Liver (tissue), 9 donors: ENCODE data around the gene LRRC75B. TPM values are rescaled to one million over a fixed set of nuclear protein-coding genes. Genes with fewer than 3 reads are reported as not detected.
A peak's percentile ranks its signal among the peaks of the same experiment; 100 is the strongest.

Experiments
- DNase-seq: peaks from one replicate; pipeline ENCODE4 v3.0.0-alpha.2; 2017; ENCODE audit warnings: low spot score
- H3K27ac ChIP-seq, 2 donors: one replicate each; pipeline ENCODE4 v1.7.0; 2013; ENCODE audit warnings: inconsistent platforms in 2 of 2, low read length in 2 of 2, control low read depth in 1 of 2, low read depth in 1 of 2, mild to moderate bottlenecking in 1 of 2
- H3K27me3 ChIP-seq, 4 donors: one replicate each; pipeline versions ENCODE4 v1.6.1 to v1.7.0; 2013; ENCODE audit warnings: low read length in 3 of 4, inconsistent platforms in 1 of 4, mild to moderate bottlenecking in 1 of 4, moderate library complexity in 1 of 4; ENCODE audit not compliant: control insufficient read depth in 4 of 4, insufficient read depth in 4 of 4
- H3K36me3 ChIP-seq, 4 donors: one replicate each; pipeline versions ENCODE4 v1.6.1 to v1.7.0; 2013; ENCODE audit warnings: low read length in 3 of 4, mild to moderate bottlenecking in 3 of 4, low read depth in 1 of 4, moderate library complexity in 1 of 4; ENCODE audit not compliant: control insufficient read depth in 4 of 4, insufficient read depth in 3 of 4
- H3K4me1 ChIP-seq, 4 donors: one replicate each; pipeline versions ENCODE4 v1.6.1 to v1.7.0; 2013; ENCODE audit warnings: low read length in 3 of 4, mild to moderate bottlenecking in 3 of 4, moderate library complexity in 1 of 4; ENCODE audit not compliant: control insufficient read depth in 4 of 4, insufficient read depth in 4 of 4
- H3K4me3 ChIP-seq, 3 donors: one replicate each; pipeline versions ENCODE4 v1.6.1 to v1.7.0; 2013; ENCODE audit warnings: low read length in 3 of 3, control low read depth in 1 of 3, low read depth in 1 of 3, mild to moderate bottlenecking in 1 of 3
- H3K9ac ChIP-seq, 2 donors: one replicate each; pipeline ENCODE4 v1.7.0; 2013; ENCODE audit warnings: low read length in 2 of 2, mild to moderate bottlenecking in 2 of 2, moderate library complexity in 2 of 2, control low read depth in 1 of 2, low read depth in 1 of 2
- H3K9me3 ChIP-seq, 4 donors: one replicate each; pipeline versions ENCODE4 v1.6.1 to v1.7.0; 2013; ENCODE audit warnings: low read length in 3 of 4; ENCODE audit not compliant: control insufficient read depth in 4 of 4
- EGR1 ChIP-seq, 2 donors: IDR thresholded peaks; 2 replicates each; pipeline ENCODE4 v1.6.1; 2016 to 2018; ENCODE audit warnings: antibody characterized with exemption in 2 of 2, low read depth in 2 of 2
- FOXA1 ChIP-seq: IDR thresholded peaks from 2 replicates; pipeline ENCODE4 v1.6.1; 2016; ENCODE audit warnings: antibody characterized with exemption
- FOXA2 ChIP-seq: IDR thresholded peaks from 2 replicates; pipeline ENCODE4 v1.6.1; 2016; ENCODE audit warnings: antibody characterized with exemption
- GABPA ChIP-seq, 2 donors: IDR thresholded peaks in 1 of 2; conservative IDR thresholded peaks in 1 of 2; 2 replicates each; pipeline ENCODE4 v1.6.1; 2016; ENCODE audit warnings: antibody characterized with exemption in 2 of 2, mild to moderate bottlenecking in 1 of 2, moderate library complexity in 1 of 2
- HNF4A ChIP-seq, 2 donors: conservative IDR thresholded peaks; 2 replicates each; pipeline ENCODE4 v1.6.1; 2016; ENCODE audit warnings: antibody characterized with exemption in 2 of 2, mild to moderate bottlenecking in 2 of 2
- HNF4G ChIP-seq: IDR thresholded peaks from 2 replicates; pipeline ENCODE4 v1.6.1; 2016; ENCODE audit warnings: antibody characterized with exemption
- JUND ChIP-seq, 2 donors: IDR thresholded peaks; 2 replicates each; pipeline ENCODE4 v1.6.1; 2016; ENCODE audit warnings: antibody characterized with exemption in 2 of 2
- NR2F2 ChIP-seq: IDR thresholded peaks from 2 replicates; pipeline ENCODE4 v1.6.1; 2016; ENCODE audit warnings: antibody characterized with exemption
- RAD21 ChIP-seq, 2 donors: IDR thresholded peaks; 2 replicates each; pipeline ENCODE4 v1.6.1; 2016; ENCODE audit warnings: antibody characterized with exemption in 2 of 2, mild to moderate bottlenecking in 2 of 2
- RXRA ChIP-seq, 2 donors: IDR thresholded peaks; 2 replicates each; pipeline ENCODE4 v1.6.1; 2017 to 2018; ENCODE audit warnings: antibody characterized with exemption in 2 of 2, mild to moderate bottlenecking in 1 of 2
- SP1 ChIP-seq: IDR thresholded peaks from 2 replicates; pipeline ENCODE4 v1.6.1; 2018; ENCODE audit warnings: antibody characterized with exemption, mild to moderate bottlenecking
- TAF1 ChIP-seq: conservative IDR thresholded peaks from 2 replicates; pipeline ENCODE4 v1.6.1; 2016; ENCODE audit warnings: antibody characterized with exemption, mild to moderate bottlenecking
- YY1 ChIP-seq: IDR thresholded peaks from 2 replicates; pipeline ENCODE4 v1.6.1; 2016; ENCODE audit warnings: antibody characterized with exemption, mild to moderate bottlenecking
- WGBS: extraction: QIAGEN DNeasy Blood & Tissue Kit; methylation state at CpG from one replicate; pipeline ENCODE4 v1.1.7; 2013; 5-methylcytosine and 5-hydroxymethylcytosine counted together
- polyA plus RNA-seq, 2 donors: library from polyadenylated mRNA; stranded (reverse) in 1 of 2; unstranded in 1 of 2; fragments of 200-250 nt in 1 of 2; fragments of >200 nt in 1 of 2; fragmentation: Nextera tagmentation in 1 of 2; extraction: Ambion mirVana in 1 of 2; gene quantifications; one replicate each; pipeline versions ENCODE4 v1.2.1 to v1.2.3, GENCODE V29; 2013 to 2015
- total RNA-seq, 2 donors: library from RNA; depleted of rRNA; stranded (reverse); fragments of >200 nt; gene quantifications; one replicate each; pipeline ENCODE4 v1.2.3, GENCODE V29; 2014
- TF ChIP-seq, protein P1 (sequence below): IDR thresholded peaks from 2 replicates; pipeline ENCODE4 v1.6.1; 2016; ENCODE audit warnings: antibody characterized with exemption, mild to moderate bottlenecking
- TF ChIP-seq, protein P2 (sequence below): fragments of 150-350 bp; IDR thresholded peaks from 2 replicates; pipeline ENCODE4 v1.5.1; 2017; ENCODE audit warnings: improper control_type of control experiment, low read depth, low read length; ENCODE audit not compliant: missing input control
- TF ChIP-seq, protein P3 (sequence below): IDR thresholded peaks from 2 replicates; pipeline ENCODE4 v1.6.1; 2016; ENCODE audit warnings: antibody characterized with exemption
- TF ChIP-seq, protein P4 (sequence below): IDR thresholded peaks from 2 replicates; pipeline ENCODE4 v1.6.1; 2016; ENCODE audit warnings: antibody characterized with exemption
- TF ChIP-seq, protein P5 (sequence below): IDR thresholded peaks from 2 replicates; pipeline ENCODE4 v1.6.1; 2016; ENCODE audit warnings: antibody characterized with exemption
- donor health status: healthy.
- donor health status: healthy.
- donor health status: healthy.
- donor health status: healthy.
- donor health status: healthy.

LRRC75B gene
- total and polyA plus RNA-seq, 4 donors: 7.8 to 14.3 (median 9.4) TPM

DNA sequence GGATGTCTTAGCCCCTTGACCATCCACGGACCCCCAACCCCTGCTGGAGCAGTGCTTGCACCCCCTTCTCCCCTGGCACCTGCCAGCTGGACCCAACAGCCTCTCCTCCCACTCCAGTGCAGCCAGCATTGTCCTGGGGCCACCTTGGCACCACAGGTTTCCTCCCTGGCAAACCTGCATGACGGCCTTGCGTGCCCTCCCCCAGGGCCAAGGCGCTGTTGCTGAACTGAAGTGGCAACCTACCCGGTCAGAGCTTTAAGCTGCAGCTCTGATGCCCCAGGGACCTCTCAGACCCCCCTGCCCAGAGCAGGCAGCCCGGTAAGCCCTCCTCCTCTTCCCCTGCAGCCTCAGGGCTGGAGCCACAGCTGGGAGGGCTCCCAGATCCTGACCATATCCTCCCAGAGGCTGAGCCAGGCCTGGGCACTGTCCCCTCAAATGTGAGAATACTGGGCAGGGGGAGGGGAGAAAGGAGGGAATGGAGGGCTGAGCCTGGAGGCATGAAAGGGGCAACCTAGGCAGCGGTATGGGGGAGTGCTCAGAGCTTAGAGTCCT is 1.8 kb upstream of the LRRC75B start:
- H3K9ac ChIP-seq: peak overlapping the region in 1 of 2 donors; percentile 21
- no peaks in the 10 kb centered on the region for H3K27me3 ChIP-seq
- DNase-seq: no peak
- H3K9me3 ChIP-seq: no peaks in the 10 kb centered on the region
- H3K36me3 ChIP-seq: no peaks in the 10 kb centered on the region
- no peak overlapping the region for H3K4me3 ChIP-seq
- H3K27ac ChIP-seq: peak overlapping the region; percentile 75 to 76
- TF ChIP-seq, protein P1, sequence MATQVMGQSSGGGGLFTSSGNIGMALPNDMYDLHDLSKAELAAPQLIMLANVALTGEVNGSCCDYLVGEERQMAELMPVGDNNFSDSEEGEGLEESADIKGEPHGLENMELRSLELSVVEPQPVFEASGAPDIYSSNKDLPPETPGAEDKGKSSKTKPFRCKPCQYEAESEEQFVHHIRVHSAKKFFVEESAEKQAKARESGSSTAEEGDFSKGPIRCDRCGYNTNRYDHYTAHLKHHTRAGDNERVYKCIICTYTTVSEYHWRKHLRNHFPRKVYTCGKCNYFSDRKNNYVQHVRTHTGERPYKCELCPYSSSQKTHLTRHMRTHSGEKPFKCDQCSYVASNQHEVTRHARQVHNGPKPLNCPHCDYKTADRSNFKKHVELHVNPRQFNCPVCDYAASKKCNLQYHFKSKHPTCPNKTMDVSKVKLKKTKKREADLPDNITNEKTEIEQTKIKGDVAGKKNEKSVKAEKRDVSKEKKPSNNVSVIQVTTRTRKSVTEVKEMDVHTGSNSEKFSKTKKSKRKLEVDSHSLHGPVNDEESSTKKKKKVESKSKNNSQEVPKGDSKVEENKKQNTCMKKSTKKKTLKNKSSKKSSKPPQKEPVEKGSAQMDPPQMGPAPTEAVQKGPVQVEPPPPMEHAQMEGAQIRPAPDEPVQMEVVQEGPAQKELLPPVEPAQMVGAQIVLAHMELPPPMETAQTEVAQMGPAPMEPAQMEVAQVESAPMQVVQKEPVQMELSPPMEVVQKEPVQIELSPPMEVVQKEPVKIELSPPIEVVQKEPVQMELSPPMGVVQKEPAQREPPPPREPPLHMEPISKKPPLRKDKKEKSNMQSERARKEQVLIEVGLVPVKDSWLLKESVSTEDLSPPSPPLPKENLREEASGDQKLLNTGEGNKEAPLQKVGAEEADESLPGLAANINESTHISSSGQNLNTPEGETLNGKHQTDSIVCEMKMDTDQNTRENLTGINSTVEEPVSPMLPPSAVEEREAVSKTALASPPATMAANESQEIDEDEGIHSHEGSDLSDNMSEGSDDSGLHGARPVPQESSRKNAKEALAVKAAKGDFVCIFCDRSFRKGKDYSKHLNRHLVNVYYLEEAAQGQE: no peak
- TF ChIP-seq FOXA1 (no peak), NR2F2 (no peak), RXRA (IDR thresholded peaks at IDR 0.05) (no peak), HNF4G (no peak), GABPA (IDR thresholded peaks at IDR 0.05 in 1 of 2, conservative IDR thresholded peaks at IDR 0.05 in 1 of 2) (no peak), FOXA2 (no peak), RAD21 (IDR thresholded peaks at IDR 0.05) (no peak), SP1 (no peak), HNF4A (conservative IDR thresholded peaks at IDR 0.05) (no peak), YY1 (no peak), TAF1 (no peak), JUND (IDR thresholded peaks at IDR 0.05) (no peak), EGR1 (IDR thresholded peaks at IDR 0.05; ENCODE audit: low read depth in 2 of 2) (no peak)
- TF ChIP-seq, protein P2, sequence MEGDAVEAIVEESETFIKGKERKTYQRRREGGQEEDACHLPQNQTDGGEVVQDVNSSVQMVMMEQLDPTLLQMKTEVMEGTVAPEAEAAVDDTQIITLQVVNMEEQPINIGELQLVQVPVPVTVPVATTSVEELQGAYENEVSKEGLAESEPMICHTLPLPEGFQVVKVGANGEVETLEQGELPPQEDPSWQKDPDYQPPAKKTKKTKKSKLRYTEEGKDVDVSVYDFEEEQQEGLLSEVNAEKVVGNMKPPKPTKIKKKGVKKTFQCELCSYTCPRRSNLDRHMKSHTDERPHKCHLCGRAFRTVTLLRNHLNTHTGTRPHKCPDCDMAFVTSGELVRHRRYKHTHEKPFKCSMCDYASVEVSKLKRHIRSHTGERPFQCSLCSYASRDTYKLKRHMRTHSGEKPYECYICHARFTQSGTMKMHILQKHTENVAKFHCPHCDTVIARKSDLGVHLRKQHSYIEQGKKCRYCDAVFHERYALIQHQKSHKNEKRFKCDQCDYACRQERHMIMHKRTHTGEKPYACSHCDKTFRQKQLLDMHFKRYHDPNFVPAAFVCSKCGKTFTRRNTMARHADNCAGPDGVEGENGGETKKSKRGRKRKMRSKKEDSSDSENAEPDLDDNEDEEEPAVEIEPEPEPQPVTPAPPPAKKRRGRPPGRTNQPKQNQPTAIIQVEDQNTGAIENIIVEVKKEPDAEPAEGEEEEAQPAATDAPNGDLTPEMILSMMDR: no peak
- TF ChIP-seq, protein P3, sequence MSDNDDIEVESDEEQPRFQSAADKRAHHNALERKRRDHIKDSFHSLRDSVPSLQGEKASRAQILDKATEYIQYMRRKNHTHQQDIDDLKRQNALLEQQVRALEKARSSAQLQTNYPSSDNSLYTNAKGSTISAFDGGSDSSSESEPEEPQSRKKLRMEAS: no peak
- TF ChIP-seq, protein P4, sequence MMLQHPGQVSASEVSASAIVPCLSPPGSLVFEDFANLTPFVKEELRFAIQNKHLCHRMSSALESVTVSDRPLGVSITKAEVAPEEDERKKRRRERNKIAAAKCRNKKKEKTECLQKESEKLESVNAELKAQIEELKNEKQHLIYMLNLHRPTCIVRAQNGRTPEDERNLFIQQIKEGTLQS: no peak
- TF ChIP-seq, protein P5, sequence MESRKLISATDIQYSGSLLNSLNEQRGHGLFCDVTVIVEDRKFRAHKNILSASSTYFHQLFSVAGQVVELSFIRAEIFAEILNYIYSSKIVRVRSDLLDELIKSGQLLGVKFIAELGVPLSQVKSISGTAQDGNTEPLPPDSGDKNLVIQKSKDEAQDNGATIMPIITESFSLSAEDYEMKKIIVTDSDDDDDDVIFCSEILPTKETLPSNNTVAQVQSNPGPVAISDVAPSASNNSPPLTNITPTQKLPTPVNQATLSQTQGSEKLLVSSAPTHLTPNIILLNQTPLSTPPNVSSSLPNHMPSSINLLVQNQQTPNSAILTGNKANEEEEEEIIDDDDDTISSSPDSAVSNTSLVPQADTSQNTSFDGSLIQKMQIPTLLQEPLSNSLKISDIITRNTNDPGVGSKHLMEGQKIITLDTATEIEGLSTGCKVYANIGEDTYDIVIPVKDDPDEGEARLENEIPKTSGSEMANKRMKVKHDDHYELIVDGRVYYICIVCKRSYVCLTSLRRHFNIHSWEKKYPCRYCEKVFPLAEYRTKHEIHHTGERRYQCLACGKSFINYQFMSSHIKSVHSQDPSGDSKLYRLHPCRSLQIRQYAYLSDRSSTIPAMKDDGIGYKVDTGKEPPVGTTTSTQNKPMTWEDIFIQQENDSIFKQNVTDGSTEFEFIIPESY: no peak
- peaks cover 20 to 38% (median 30%) of the 10 kb centered on the region in 4 donors for H3K4me1 ChIP-seq
- 62% methylated on average over 7 of the region's 7 CpGs for WGBS
